ENCODE data around the gene MFAP4. TPM values are rescaled to one million over a fixed set of nuclear protein-coding genes. Genes with fewer than 3 reads are reported as not detected.

Gene MFAP4
- total and polyA plus RNA-seq, 2 experiments from 2014 or later, result 360 to 739 TPM

GRCh38 chr17:19346351-19347255, 40.4 kb downstream of the MFAP4 start:
- Histone ChIP-seq H2AFZ (no peak overlapping the region), H4K20me1 (ENCODE audit: insufficient read depth, poor library complexity, severe bottlenecking) (no peaks in the 10 kb centered on the region), H3K79me2 (no peaks in the 10 kb centered on the region), H3K4me1 (ENCODE audit: insufficient read depth) (peaks cover 47% of the 10 kb centered on the region), H3K27me3 (no peaks in the 10 kb centered on the region), H3K27ac (peak overlapping the region; percentile 79), H3K9me2 (replicated peaks; ENCODE audit: insufficient read depth) (no peaks in the 10 kb centered on the region), H3K9me3 (ENCODE audit: low read depth) (no peaks in the 10 kb centered on the region), H3K4me2 (no peak overlapping the region), H3K4me3 (no peak overlapping the region), H3K36me3 (replicated peaks; ENCODE audit: insufficient read depth, low read depth) (no peaks in the 10 kb centered on the region)
- peak; percentile 84 for DNase-seq (ENCODE audit: low spot score)
- WGBS (ENCODE audit: low lambda C conversion rate, missing lambda C conversion rate), result 65% methylated on average over 19 of the region's 19 CpGs
- TF ChIP-seq CTCF (IDR thresholded peaks at IDR 0.05; ENCODE audit: poor library complexity), result no peak
- TF ChIP-seq EZH2 (IDR thresholded peaks at IDR 0.05; ENCODE audit: borderline replicate concordance), result no peak
- no peak for TF ChIP-seq EZH2phosphoT487 (IDR thresholded peaks at IDR 0.05; ENCODE audit: low read depth, severe bottlenecking, unreplicated experiment)

GRCh38 chr17:19345486-19346350, 41.3 kb downstream of the MFAP4 start:
- 91% methylated on average over 13 of the region's 13 CpGs for WGBS (ENCODE audit: low lambda C conversion rate, missing lambda C conversion rate)
- H2AFZ ChIP-seq, result no peak overlapping the region
- no peaks in the 10 kb centered on the region for H4K20me1 ChIP-seq (ENCODE audit: insufficient read depth, poor library complexity, severe bottlenecking)
- no peak for DNase-seq (ENCODE audit: low spot score)
- no peak for TF ChIP-seq EZH2 (IDR thresholded peaks at IDR 0.05; ENCODE audit: borderline replicate concordance)
- TF ChIP-seq EZH2phosphoT487 (IDR thresholded peaks at IDR 0.05; ENCODE audit: low read depth, severe bottlenecking, unreplicated experiment), result no peak
- TF ChIP-seq CTCF (IDR thresholded peaks at IDR 0.05; ENCODE audit: poor library complexity), result no peak
- H3K4me3 ChIP-seq, result no peak overlapping the region
- no peak overlapping the region for H3K4me2 ChIP-seq
- no peaks in the 10 kb centered on the region for H3K27me3 ChIP-seq
- no peaks in the 10 kb centered on the region for H3K9me3 ChIP-seq (ENCODE audit: low read depth)
- peak overlapping the region; percentile 79 for H3K27ac ChIP-seq
- no peaks in the 10 kb centered on the region for H3K36me3 ChIP-seq (replicated peaks; ENCODE audit: insufficient read depth, low read depth)
- no peaks in the 10 kb centered on the region for H3K79me2 ChIP-seq
- H3K4me1 ChIP-seq (ENCODE audit: insufficient read depth), result peaks cover 53% of the 10 kb centered on the region
- no peaks in the 10 kb centered on the region for H3K9me2 ChIP-seq (replicated peaks; ENCODE audit: insufficient read depth)

GRCh38 chr17:19345067-19345460, 41.9 kb downstream of the MFAP4 start:
- Histone ChIP-seq H3K9me3 (ENCODE audit: low read depth) (no peaks in the 10 kb centered on the region), H3K4me1 (ENCODE audit: insufficient read depth) (peaks cover 53% of the 10 kb centered on the region), H3K9me2 (replicated peaks; ENCODE audit: insufficient read depth) (no peaks in the 10 kb centered on the region), H3K4me3 (no peak overlapping the region), H2AFZ (no peak overlapping the region), H4K20me1 (ENCODE audit: insufficient read depth, poor library complexity, severe bottlenecking) (no peaks in the 10 kb centered on the region), H3K36me3 (replicated peaks; ENCODE audit: insufficient read depth, low read depth) (no peaks in the 10 kb centered on the region), H3K4me2 (no peak overlapping the region), H3K27ac (no peak overlapping the region), H3K27me3 (no peaks in the 10 kb centered on the region), H3K79me2 (no peaks in the 10 kb centered on the region)
- no peak for DNase-seq (ENCODE audit: low spot score)
- no peak for TF ChIP-seq EZH2 (IDR thresholded peaks at IDR 0.05; ENCODE audit: borderline replicate concordance)
- TF ChIP-seq EZH2phosphoT487 (IDR thresholded peaks at IDR 0.05; ENCODE audit: low read depth, severe bottlenecking, unreplicated experiment), result no peak
- TF ChIP-seq CTCF (IDR thresholded peaks at IDR 0.05; ENCODE audit: poor library complexity), result no peak
- 92% methylated on average over 7 of the region's 7 CpGs for WGBS (ENCODE audit: low lambda C conversion rate, missing lambda C conversion rate)
